Inferior parietal cortex (tissue), 1 donor: ENCODE results near the gene CA6.
A peak's percentile ranks its signal among the peaks of the same experiment; 100 is the strongest.
"Not testable (repeated sequence)": the region's sequence is repeated elsewhere in the genome, so short reads cannot be mapped to it uniquely, and the experiment has no call there.

ENCODE experiments used
- DNase-seq: peaks from one replicate; pipeline ENCODE4 v3.0.0-alpha.2; 2016; ENCODE audit errors: extremely low spot score

The CA6 gene

DNA sequence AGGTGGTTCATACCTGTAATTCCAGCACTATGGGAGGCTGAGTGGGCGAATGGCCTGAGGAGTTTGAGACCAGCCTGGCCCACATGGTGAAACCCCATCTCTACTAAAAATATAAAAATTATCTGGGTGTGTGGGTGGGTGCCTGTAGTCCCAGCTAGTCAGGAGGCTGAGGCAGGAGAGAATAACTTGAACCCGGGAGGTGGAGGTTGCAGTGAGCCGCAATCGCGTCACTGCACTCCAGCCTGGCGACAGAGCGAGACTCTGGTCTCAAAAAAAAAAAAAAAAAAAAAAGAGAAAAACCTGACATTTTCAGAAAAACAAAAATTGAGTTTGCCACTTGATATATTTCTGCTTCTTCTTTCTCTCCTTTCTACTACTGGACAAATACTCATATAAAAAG is 24.3 kb downstream of the CA6 start:
- no peak for DNase-seq

DNA sequence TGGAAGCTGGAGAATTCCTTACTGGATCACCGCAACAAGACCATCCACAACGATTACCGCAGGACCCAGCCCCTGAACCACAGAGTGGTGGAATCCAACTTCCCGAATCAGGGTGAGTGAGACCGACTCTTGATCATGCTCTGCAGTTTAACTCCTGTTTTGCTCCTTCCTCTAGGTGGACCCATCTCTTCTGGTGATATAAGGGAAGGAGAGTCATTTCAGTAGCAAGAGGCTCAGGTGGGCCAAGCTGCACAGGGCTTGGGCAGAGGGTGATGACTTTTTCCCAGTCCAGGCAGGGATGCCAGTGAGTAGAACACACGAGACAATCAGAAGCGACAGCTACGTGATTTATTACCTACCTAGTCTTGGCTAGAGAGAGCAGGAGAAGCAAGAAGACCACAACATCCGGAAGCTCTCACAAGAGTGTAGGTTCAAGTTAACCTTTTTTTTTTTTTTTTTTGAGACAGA is 25.2 kb downstream of the CA6 start:
- DNase-seq = no peak

DNA sequence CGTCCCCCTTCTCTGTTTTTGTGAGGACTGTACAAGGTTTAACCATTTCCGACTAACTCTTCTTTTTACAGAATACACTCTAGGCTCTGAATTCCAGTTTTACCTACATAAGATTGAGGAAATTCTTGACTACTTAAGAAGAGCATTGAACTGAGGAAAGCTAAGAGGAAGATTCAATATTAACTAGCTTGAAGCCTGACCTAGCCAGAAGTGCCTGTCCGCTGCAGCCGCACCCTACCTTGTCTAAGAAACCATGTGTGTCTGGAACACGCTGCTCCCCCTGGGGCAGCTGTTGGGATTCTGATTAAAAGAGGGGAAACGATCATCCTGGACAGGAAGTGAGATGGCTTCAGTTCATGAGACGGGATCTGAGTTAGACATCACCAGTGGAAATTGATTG is 28.9 kb downstream of the CA6 start:
- DNase-seq = no peak

DNA sequence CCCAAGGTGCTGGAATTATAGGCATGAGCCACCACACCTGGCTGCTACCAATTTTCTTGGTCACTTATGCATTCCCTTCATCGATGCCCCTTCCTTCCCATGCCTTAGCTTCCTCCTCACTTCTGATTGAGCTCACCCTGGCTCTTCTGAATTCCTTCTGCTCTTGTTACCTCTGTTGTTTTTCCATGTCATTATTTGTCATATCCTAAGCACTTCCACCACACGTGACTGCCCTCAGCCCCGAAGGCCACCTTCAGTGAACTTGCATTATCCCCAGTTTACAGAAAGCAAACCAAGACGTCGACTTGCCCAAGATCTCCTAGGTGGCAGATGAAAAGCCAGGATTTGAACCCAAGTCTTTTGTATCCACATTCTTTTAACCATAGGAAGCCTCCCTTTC is 30.7 kb downstream of the CA6 start:
- DNase-seq = no peak

DNA sequence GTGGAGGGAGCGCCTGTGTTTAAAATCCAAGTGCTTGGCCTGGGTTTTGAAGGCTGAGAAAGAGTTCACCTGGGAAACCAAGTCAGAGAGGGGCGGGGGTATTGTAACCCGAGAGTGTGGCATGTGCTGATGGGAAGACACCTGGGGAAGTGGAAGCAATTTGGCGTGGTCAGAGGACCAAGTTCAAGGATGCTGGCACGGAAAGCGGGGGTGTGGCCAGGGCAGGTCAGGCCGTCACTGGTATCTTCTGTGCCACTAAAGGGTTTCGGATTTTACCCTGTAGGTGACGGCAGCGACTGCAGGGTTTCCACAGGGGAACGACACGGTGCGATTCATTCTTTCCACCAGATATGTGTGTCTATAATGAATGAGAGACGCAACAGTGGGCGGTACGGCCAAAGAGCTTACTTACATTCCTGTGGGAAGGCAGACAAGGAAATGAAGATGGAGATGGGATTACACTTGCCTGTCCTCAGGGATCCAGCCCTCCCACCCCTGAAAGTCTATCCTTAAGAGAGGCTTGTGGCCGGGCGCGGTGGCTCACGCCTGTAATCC is 31.3 kb downstream of the CA6 start:
- DNase-seq = no peak

DNA sequence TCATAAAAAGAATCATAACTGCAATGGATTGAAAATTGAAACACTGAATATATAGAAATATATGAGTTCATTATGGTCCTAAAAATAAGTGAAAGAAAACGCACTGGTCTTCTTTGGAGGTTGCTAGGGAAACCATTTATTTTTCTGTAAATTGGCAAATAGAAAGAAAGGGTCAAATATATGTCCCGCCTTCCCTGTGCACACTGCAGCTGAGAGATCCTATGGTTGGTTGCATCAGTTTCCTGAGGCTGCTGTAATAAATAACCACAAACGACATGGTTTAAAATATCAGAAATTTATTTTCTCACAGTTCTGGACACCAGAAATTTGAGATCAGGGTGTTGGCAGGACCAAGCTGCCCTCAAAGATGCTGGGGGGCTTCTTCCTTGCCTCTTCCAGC is 35.0 kb downstream of the CA6 start:
- no peak for DNase-seq

DNA sequence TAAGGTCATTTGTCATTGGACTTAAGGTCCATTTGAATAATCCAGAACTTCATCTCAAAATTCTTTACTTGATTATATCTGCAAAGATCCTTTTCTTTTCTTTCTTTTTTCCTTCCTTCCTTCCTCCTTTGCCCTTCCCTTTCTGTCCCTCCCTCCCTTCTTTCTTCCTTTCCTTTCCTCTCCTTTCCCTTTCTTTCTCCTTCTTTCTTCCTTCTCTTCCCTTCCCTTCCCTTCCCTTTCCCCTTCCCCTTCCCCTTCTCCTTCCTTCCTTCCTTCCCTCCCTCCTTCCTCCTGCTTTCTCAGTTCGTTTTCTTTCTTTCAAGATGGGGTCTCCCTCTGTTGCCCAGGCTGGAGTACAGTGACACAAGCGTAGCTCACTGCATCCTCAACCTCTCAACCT is 35.5 kb downstream of the CA6 start:
- no peak for DNase-seq

DNA sequence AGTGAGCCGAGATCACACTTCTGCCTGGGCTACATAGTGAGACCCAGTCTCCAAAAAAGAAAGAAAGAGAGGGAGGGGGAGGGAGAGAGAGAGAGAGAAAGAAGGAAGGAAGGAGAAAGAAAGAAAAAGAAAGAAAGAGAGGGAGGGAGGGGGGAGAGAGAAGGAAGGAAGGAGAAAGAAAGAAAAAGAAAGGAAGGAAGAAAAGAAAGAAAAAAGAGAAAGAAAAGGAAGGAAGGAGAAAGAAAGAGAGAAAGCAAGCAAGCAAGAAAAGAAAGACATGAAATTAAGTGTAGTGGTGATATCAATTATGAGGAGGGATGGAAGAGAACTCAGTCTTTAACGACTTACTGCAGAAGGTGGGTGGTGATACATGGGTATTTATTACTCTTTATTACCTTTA is 38.5 kb downstream of the CA6 start:
- DNase-seq = no peak

DNA sequence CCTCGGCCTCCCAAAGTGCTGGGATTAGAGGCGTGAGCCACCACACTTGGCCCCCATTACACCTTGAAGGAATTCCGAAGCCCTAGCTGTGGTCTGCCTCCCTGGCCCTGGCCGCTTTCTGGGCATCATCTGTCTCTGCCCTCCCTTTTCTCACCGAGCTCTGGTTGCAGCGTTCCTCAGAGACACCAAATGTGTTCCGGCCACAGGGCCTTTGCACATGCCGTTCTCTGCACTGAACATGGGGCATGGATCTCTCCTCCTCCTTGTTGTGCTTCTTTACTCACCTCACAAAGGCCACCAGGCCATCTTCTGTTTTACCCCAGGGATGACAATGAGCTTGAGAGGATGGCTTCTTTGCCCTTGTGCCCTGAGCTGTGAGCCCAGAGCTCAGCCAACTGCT is 39.3 kb downstream of the CA6 start:
- no peak for DNase-seq

DNA sequence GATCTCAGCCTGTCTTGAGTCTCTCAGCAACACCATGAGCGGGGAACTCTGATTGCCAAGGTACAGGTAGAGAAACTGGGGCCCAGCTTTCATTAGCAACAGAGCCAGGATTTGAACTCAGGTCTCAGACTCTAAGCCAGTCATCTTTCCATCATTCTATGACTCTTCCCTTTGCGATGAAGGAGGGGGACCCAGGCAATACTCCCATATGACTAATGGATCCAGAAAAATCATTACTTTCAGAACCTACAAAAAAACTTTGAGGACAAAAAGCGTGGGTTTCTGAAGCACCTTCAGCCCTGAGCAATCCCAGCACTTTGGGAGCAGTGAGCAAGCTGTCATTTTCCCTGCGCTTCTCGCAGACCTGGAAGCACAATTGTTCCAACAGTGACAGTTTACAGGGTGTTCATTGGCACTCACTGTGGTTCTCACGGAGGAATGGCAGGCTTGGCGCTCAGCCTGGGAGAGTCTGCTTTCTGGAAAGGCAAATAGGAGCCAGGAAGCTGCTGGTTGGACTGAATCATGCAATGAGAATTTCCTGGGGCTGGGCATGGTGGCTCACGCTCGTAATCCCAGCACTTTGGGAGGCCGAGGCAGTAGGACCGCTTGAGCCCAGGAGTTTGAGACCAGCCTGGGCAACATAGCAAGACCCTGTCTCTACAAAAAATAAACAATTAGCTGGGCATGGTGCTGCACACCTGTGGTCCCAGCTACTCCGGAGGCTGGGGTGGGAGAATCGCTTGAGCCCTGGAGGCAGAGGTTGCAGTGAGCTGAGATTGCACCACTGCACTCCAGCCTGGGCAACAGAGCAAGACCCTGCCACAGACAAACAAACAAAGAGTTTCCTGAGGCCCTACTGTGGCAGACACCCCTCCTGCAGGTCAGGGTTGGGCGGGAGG is 40.5 kb downstream of the CA6 start:
- peak; percentile 70 for DNase-seq

DNA sequence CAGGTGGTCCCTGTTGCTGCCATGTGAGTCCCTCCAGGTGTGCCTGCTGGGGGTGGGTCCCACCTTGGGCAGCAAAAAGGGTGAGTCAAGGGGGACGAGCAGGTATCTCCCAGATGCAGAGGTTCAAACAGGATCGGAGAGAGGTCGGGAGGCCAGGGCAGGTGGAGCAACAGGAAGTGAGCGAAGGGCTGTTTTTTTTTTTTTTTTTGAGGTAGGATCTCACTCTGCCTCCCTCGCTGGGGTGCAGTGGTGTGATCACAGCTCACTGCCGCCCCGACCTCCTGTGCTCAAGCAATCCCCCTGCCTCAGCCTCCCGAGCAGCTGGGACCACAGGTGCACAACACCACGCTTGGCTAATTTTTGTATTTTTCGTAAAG is 41.1 kb downstream of the CA6 start:
- no peak for DNase-seq

DNA sequence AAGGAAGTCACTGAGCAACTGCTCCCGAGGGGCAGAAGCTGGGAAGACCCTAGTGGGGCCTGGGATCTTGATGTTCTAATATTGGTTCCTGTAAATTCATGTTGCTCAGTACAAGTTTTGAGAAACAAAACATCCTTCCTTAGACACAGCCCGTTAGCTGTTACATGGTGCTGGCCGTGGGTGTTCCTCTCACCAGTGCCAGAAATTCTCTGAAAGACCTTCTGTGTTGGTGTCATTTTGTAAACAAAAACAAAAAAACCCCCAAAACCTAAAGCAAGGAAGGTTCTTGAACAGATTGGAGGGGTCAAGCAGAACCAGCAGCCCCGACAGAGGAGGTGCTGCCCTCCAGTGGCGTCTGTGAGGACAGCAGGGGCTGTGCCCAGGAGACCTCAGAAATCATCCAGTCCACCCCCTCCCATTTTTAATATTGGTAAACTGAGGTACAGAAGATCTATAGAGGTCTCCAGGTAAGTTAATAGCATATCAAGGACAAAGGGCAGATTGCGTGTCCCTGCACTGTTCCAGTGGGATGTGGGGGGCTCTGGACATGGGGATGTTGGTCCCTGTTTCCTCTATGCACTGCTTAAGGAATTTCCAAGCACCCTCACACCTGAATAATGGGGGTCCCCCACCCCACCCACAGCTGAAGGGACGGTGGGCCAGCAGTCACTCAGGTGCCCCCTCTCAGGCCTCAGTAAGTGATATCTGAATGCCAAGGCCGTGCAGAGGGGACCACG is 42.4 kb downstream of the CA6 start:
- DNase-seq = peak; percentile 76

DNA sequence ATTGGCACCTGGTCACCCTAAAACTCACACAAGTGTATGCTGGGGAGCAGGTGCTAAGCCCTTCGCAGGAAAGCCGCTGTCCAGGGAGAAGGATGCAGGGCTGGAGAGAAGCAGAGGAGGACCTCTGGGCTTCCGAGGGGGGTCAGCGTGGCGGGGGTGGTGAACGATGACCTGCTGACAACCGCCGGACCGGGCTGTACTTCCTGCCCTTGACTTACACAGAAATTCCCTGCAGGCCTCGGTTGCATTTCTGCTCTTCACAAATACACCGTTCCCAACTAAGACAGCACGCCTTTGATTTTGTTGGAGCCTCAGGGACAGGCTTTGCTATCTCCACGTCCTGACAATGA is 42.9 kb downstream of the CA6 start:
- no peak for DNase-seq

DNA sequence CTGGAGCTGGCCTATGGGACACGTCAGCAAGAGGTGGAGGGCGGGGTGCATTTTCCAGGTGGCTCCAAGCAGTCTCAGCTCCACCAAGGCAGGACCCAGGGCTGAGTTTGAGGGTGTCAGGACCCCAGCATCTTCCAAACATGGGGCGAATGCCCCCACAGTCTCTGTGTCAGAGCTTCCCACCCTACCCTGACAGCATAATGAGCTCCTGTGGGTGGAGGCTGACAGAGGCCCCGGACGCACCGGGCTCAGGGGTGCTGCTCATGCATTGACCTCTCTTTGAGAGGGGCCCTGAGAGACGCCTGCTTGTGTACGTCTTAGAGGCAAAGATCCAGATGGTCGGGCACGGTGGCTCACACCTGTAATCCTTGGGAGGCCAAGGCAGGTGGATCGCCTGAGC is 43.4 kb downstream of the CA6 start:
- no peak for DNase-seq

DNA sequence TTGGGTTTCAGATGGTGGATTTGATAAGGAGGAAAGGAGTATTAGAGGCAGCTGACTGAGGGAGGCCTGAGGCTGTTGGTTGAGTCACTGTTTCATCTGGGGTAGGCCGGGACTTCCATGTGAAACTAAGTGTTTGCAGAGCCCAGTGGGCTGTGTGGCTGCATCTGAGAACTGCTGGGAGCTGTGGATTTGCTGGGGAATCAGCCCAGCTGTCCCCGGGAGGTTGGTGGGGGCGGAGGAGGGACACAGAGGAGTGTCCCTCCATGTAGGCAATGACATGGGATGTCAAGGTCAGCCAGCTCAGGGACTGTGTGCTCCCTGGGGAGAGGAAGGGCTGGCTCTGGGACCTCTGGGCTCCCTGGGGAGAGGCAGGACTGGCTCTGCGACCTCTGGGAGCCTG is 44.2 kb downstream of the CA6 start:
- DNase-seq = no peak

DNA sequence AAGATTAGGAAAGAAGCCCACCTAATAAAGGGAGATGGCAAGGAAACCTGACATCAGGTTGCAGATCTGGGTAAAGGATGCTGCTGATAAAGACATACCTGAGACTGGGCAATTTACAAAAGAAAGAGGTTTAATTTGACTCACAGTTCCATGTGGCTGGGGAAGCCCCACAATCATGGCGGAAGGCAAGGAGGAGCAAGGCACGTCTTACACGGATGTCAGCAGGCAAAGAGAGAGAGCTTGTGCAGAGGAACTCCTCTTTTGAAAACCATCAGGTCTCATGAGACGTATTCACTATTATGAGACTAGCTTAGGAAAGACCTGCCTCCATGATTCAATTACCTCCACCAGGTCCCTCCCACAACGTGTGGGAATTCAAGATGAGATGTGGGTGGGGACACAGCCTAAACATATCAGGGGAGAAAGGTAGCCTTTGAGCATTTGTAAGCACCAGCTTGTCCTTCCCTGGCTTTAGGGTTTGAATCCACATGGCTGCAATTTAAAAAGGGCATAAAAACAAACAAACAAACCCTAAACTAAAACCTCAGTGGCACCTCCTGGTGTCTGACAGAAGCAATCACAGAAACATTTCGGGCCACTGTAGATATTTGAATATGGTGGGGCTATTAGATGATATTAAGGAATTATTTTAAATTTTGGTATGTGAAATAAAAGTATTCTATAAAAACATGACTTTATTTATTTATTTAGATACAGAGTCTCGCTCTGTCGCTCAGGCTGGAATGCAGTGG is 47.4 kb downstream of the CA6 start:
- no peak for DNase-seq

DNA sequence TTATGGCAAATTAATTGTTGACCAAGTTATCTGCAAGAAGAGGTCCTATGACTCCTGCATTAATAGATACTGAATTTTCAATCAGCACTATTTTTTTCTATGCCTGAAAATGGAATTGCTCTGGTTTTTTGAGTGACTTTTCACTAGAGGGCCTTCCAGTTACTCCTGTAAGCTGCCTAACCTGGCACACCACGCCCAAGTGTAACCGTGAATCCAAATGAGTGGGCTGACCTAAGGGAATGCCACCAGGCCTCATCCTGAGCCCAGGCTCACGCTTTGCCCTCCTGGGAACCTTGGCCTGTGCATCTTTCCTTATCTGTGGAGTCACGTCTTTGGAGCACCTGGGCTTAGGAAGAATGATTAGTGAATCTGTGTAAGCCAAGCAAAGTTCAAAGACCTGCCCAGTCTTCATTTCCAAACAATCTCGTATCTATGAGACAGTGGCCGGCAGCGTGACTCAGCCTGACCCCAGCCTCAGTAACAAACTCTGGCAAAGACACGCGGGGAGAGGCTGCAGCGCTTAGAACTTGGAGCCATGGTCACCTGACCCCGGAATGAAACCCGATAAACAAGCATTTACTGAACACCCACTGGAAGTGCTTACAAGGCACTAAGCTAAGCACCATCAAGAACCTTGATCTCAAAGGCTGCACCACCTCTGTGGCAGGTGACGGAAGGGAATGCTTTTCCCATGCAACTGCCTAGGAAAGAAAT is 48.5 kb downstream of the CA6 start:
- DNase-seq = not testable (repeated sequence)

DNA sequence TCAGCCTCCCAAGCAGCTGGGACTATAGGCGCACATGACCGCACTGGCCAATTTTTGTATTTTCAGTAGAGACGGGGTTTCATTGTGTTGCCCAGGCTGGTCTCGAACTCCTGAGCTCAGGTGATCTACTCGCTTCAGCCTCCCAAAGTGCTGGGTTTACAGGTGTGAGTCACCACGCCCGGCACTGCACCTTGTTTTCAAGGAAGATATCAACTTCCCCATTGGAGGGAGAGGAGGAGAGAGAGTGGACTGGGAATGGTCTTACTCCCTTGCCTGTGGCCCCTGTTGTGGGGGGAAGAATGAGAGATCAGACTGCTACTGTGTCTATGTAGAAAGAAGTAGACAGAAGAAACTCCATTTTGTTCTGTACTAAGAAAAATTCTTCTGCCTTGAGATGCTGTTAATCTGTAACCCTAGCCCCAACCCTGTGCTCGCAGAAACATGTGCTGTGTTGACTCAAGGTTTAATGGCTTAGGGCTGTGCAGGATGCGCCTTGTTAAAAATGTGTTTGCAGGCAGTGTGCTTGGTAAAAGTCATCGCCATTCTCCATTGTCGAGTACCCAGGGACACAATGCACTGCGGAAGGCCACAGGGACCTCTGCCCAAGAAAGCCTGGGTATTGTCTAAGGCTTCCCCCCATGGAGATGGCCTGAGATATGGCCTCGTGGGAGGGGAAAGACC is 56.0 kb downstream of the CA6 start:
- DNase-seq = not testable (repeated sequence)

DNA sequence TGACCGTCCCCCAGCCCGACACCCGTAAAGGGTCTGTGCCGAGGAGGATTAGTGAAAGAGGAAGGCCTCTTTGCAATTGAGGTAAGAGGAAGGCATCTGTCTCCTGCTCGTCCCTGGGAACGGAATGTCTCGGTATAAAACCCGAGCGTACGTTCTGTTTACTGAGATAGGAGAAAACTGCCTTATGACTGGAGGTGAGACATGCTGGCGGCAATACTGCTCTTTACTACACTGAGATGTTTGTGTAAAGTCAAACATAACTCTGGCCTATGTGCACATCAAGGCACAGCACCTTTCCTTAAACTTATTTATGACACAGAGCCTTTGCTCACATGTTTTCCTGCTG is 56.5 kb downstream of the CA6 start:
- DNase-seq = not testable (repeated sequence)

DNA sequence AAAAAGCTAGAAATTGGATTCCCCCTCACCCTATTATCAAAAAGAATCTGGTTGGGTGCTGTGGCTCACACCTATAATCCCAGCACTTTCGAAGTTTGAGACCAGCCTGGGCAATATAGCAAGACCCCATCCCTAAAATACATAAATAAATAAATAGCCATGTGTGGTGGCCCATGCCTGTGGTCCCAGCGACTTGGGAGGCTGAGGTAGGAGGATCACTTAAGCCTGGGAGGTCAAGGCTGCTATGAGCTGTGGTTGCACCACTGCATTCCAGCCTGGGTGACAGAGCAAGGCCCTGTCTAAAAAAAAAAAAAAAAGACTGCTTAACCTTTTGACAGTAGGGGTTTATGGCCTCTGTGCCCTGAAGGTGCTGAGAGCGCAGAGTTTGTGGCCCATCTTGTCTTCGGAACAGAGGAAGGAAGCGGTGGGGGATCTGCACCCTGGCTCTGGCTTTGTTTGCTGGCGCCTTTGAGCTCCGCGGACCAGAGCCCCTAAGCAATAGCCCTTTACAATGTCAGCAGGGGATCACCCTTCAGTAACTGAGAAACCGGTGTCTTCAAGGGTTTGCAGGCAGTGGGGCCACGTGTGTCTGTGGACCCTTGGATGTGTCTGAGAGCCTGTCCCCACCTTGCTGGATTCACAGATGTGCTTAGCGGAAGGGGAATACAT is 58.5 kb downstream of the CA6 start:
- DNase-seq = no peak
